NB4 (cell line): ENCODE measurements around the gene YEATS2.

Source experiments
- DNase-seq: peaks from one replicate; pipeline ENCODE4 v3.0.0; 2010; ENCODE audit warnings: low read depth
- H3K4me3 ChIP-seq: one replicate; pipeline ENCODE4 v1.5.1; 2011; ENCODE audit warnings: mild to moderate bottlenecking, low read depth, low read length, moderate library complexity
- CTCF ChIP-seq: IDR thresholded peaks from one replicate; pipeline ENCODE4 v1.5.1; 2012; ENCODE audit warnings: low read depth, low read length
- MAX ChIP-seq: IDR thresholded peaks from 2 replicates; pipeline ENCODE4 v1.6.1; 2011; ENCODE audit warnings: low read depth, low read length
- MYC ChIP-seq: IDR thresholded peaks from 2 replicates; pipeline ENCODE4 v1.6.1; 2011; ENCODE audit warnings: low read depth, low read length
- POLR2A ChIP-seq: IDR thresholded peaks from 2 replicates; pipeline ENCODE4 v1.6.1; 2011; ENCODE audit warnings: mild to moderate bottlenecking; ENCODE audit not compliant: insufficient read length; ENCODE audit errors: extremely low read depth

YEATS2 gene

GRCh38 chr3:183697610-183698317 is at the start of gene YEATS2:
Gene YEATS2, plus strand, starts transcription at chr3:183697797. Its CDS starts 17,366 bp downstream, at chr3:183715163.
- DNase-seq, result peak; percentile 81
- peak; percentile 72; the same call in 1 of the 2 replicates for TF ChIP-seq MYC
- peak; percentile 83 for TF ChIP-seq POLR2A
- TF ChIP-seq CTCF, result no peak
- peak; percentile 83 for TF ChIP-seq MAX
- H3K4me3 ChIP-seq, result peak within 1 kb of the TSS; percentile 81

GRCh38 chr3:183650554-183650953 is 47.0 kb upstream of the YEATS2 start:
- no peak for DNase-seq
- TF ChIP-seq POLR2A, result no peak
- no peak for TF ChIP-seq CTCF
- TF ChIP-seq MYC, result no peak
- no peak for TF ChIP-seq MAX
- H3K4me3 ChIP-seq, result no peak overlapping the region

- peak; percentile 36 for DNase-seq
- no peak overlapping the region for H3K4me3 ChIP-seq
- TF ChIP-seq MYC (no peak), MAX (no peak), POLR2A (no peak), CTCF (no peak)
Measured at GRCh38 chr3:183653209-183654064, 44.2 kb upstream of the YEATS2 start.

- no peak overlapping the region for H3K4me3 ChIP-seq
- TF ChIP-seq POLR2A, result no peak
- no peak for TF ChIP-seq CTCF
- TF ChIP-seq MYC, result no peak
- no peak for TF ChIP-seq MAX
- no peak for DNase-seq
Measured at GRCh38 chr3:183654727-183655126, 42.9 kb upstream of the YEATS2 start.

- TF ChIP-seq MAX (no peak), CTCF (no peak), POLR2A (no peak), MYC (no peak)
- no peak overlapping the region for H3K4me3 ChIP-seq
- no peak for DNase-seq
Measured at GRCh38 chr3:183662099-183662498, 35.5 kb upstream of the YEATS2 start.
